Measurements from ENCODE around the gene LHX2. TPM values are rescaled to one million over a fixed set of nuclear protein-coding genes. Genes with fewer than 3 reads are reported as not detected.

LHX2 gene
- total and polyA plus RNA-seq, 9 of the 15 experiments (the other 6 are each of a cell fraction or from before 2014, with no cell fraction given), result 0.07 TPM; not detected in 8

GRCh38 chr9:124010303-124010664 is 1.3 kb upstream of the LHX2 start:
- FAIRE-seq (no peak), DNase-seq (ENCODE audit: extremely low read depth in 1 of 4, low spot score in 3 of 4) (no peak), ATAC-seq (no peak)
- intact Hi-C loops (cut with micrococcal nuclease) (no loop called here), in situ Hi-C loops (cut with MboI) (no loop called here)
- no peak overlapping the region for H3K9ac ChIP-seq (ENCODE audit: insufficient read depth in 1 of 2, low read depth in 2 of 2, low read length in 2 of 2)
- no peak overlapping the region for H3K27ac ChIP-seq (ENCODE audit: extremely low read depth, low read depth, low read length)
- H4K20me1 ChIP-seq (replicated peaks; ENCODE audit: control insufficient read depth, insufficient read depth, low read length), result peaks cover 5% of the 10 kb centered on the region; the same call in 1 of the 2 replicates
- WGBS (ENCODE audit: insufficient coverage, low coverage, missing lambda C conversion rate), result 40% methylated on average over 9 of the region's 9 CpGs
- ChIA-PET POLR2A (no interaction called here), CTCF (ENCODE audit: low intra/inter-chr PET ratio) (no interaction called here)
- no peaks in the 10 kb centered on the region for H3K9me3 ChIP-seq (replicated peaks; ENCODE audit: control insufficient read depth, insufficient read depth, low read depth, low read length)
- H3K4me3 ChIP-seq, result no peak overlapping the region
- TF ChIP-seq NCOA2 (IDR thresholded peaks at IDR 0.05; ENCODE audit: partially characterized antibody in 2 of 2), result no peak
- TF ChIP-seq TARDBP (IDR thresholded peaks at IDR 0.05), result no peak
- TF ChIP-seq, protein P1, sequence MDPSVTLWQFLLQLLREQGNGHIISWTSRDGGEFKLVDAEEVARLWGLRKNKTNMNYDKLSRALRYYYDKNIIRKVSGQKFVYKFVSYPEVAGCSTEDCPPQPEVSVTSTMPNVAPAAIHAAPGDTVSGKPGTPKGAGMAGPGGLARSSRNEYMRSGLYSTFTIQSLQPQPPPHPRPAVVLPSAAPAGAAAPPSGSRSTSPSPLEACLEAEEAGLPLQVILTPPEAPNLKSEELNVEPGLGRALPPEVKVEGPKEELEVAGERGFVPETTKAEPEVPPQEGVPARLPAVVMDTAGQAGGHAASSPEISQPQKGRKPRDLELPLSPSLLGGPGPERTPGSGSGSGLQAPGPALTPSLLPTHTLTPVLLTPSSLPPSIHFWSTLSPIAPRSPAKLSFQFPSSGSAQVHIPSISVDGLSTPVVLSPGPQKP (CRISPR knock-in tag; IDR thresholded peaks at IDR 0.05), result no peak
- TF ChIP-seq POLR2H (tag; IDR thresholded peaks at IDR 0.05; ENCODE audit: low read depth), result no peak
- TF ChIP-seq NCOA1 (IDR thresholded peaks at IDR 0.05; ENCODE audit: low read depth), result no peak
- no peak for TF ChIP-seq ILK (tag; IDR thresholded peaks at IDR 0.05; ENCODE audit: borderline replicate concordance, low read depth)
- no peak for TF ChIP-seq CXXC5 (CRISPR knock-in tag; IDR thresholded peaks at IDR 0.05)
- TF ChIP-seq RBM15 (IDR thresholded peaks at IDR 0.05; ENCODE audit: insufficient read depth, low read length), result no peak
- TF ChIP-seq KDM4B (IDR thresholded peaks at IDR 0.05; ENCODE audit: borderline replicate concordance in 2 of 2, low read depth in 1 of 2), result no peak
- TF ChIP-seq, protein P2, sequence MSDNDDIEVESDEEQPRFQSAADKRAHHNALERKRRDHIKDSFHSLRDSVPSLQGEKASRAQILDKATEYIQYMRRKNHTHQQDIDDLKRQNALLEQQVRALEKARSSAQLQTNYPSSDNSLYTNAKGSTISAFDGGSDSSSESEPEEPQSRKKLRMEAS (CRISPR knock-in tag; IDR thresholded peaks at IDR 0.05), result no peak
- TF ChIP-seq MIER1 (IDR thresholded peaks at IDR 0.05; ENCODE audit: low read depth), result no peak
- no peak for TF ChIP-seq SLC30A9 (CRISPR knock-in tag; IDR thresholded peaks at IDR 0.05)
- no peak for TF ChIP-seq ZNF696 (CRISPR knock-in tag; conservative IDR thresholded peaks at IDR 0.05)
- no peak for TF ChIP-seq POLR2AphosphoS2 (IDR thresholded peaks at IDR 0.05; ENCODE audit: low read length)
- no peaks in the 10 kb centered on the region for H3K36me3 ChIP-seq (ENCODE audit: control insufficient read depth, insufficient read depth, low read length)
- H3K4me1 ChIP-seq (replicated peaks in 1 of 2; ENCODE audit: control insufficient read depth in 2 of 2, insufficient read depth in 2 of 2, low read length in 2 of 2), result peaks cover 0 to 40% of the 10 kb centered on the region in 2 experiments; a peak in 2 of 5 replicates
- peaks cover 62 to 82% of the 10 kb centered on the region in 2 experiments for H3K27me3 ChIP-seq (ENCODE audit: control insufficient read depth in 2 of 2, insufficient read depth in 2 of 2, low read length in 2 of 2)
- H2AFZ ChIP-seq (ENCODE audit: low read depth, low read length), result no peak overlapping the region
- no peaks in the 10 kb centered on the region for H3K79me2 ChIP-seq (ENCODE audit: control insufficient read depth, insufficient read depth, low read length)
- H3K4me2 ChIP-seq (ENCODE audit: insufficient read depth, low read length), result no peak overlapping the region
- no peaks in the 10 kb centered on the region for H3K9me1 ChIP-seq (ENCODE audit: control insufficient read depth, insufficient read depth, low read length)
- no TSS peak for BruUV-seq (replicated peaks)
